Thyroid gland (tissue), 4 donors: Measurements from ENCODE around the gene MRPS27.

Experiments
- CTCF ChIP-seq, 6 experiments: fragments of 200-600 bp in 3 of 6; fragments of 450-650 bp in 3 of 6; sonication (generic) in 3 of 6; IDR thresholded peaks; one replicate each; pipeline ENCODE4 v1.5.1; 2016 to 2019; ENCODE audit warnings: antibody characterized with exemption in 6 of 6, mild to moderate bottlenecking in 2 of 6, inconsistent platforms in 1 of 6, moderate library complexity in 1 of 6
- POLR2A ChIP-seq, 2 donors: fragments of 450-650 bp; IDR thresholded peaks; one replicate each; pipeline ENCODE4 v1.6.1; 2017; ENCODE audit warnings: antibody characterized with exemption in 2 of 2, mild to moderate bottlenecking in 2 of 2, moderate library complexity in 1 of 2

DNA sequence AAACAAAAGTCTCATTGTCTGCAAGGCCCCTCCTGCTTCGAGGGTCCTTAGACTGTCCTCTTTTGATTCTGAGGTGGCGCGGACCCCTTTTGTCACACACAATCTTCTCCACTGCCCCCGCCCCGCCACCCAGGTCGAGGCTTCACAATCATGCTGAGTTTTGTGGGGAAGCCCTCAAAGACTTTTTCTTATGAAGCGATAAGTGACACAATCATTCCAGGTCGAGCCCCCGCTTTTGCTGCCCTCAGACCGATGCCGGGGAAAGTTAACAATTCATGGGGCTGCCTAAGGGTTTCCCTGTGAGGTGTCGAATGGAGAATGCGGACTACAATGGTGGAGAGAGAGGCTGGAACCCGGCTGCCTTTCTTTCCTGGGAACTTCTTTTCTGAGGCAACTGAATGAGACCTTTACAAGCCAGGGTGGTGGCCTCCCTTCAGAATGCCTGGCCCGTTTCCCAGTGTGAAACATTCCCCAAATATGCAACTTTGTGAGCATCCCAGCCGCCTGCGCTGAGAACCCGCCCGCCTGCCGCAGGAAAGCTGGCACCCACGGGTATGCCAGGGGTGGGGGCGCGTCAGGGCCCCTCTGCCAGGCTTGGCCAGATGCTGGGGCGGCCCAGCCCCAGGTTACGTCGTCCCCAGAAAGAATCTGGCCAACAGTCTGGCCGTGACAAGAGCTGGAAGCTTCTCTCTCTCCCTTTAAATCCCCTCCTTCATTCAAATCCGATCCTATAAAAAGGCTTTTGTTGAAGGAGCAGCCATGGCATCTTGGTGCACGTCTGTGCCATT, 140.8 kb downstream of the MRPS27 start:
- no peak for TF ChIP-seq CTCF (IDR thresholded peaks at IDR 0.05)
- TF ChIP-seq POLR2A (IDR thresholded peaks at IDR 0.05), result no peak
